22Rv1 (cell line): ENCODE measurements around the gene PRDM16.

Source experiments
- ZFX ChIP-seq: fragments of 450-650 bp; IDR thresholded peaks from 2 replicates; pipeline ENCODE4 v1.6.1; 2017; ENCODE audit warnings: antibody characterized with exemption, borderline replicate concordance
- TF ChIP-seq, protein P1 (sequence below): fragments of 450-650 bp; IDR thresholded peaks from 2 replicates; pipeline ENCODE4 v1.5.1; 2017; ENCODE audit warnings: mild to moderate bottlenecking

DNA sequence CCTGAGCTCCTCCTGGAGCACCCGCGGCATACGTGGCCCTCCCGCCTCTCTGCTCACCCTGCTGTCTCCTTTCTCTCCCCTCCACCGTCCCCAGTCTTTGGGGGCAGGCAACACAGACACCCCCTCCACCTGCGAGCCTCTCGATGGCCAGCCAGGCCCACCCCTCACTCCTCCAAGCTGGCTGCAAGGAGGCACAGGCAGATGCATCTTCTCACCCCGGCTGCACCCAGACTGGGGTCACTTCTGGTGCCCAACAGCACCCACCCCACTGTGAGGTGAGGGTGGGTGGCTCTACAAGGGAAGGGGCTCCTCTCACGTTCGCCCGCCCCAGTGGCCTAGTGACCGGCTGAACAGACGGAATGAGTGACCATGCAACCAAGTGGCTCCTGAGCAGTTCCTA lies 277.5 kb downstream of the PRDM16 start:
- TF ChIP-seq, protein P1, sequence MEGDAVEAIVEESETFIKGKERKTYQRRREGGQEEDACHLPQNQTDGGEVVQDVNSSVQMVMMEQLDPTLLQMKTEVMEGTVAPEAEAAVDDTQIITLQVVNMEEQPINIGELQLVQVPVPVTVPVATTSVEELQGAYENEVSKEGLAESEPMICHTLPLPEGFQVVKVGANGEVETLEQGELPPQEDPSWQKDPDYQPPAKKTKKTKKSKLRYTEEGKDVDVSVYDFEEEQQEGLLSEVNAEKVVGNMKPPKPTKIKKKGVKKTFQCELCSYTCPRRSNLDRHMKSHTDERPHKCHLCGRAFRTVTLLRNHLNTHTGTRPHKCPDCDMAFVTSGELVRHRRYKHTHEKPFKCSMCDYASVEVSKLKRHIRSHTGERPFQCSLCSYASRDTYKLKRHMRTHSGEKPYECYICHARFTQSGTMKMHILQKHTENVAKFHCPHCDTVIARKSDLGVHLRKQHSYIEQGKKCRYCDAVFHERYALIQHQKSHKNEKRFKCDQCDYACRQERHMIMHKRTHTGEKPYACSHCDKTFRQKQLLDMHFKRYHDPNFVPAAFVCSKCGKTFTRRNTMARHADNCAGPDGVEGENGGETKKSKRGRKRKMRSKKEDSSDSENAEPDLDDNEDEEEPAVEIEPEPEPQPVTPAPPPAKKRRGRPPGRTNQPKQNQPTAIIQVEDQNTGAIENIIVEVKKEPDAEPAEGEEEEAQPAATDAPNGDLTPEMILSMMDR = no peak
- no peak for TF ChIP-seq ZFX
